Measurements from ENCODE around the gene FILIP1L. TPM values are rescaled to one million over a fixed set of nuclear protein-coding genes. Genes with fewer than 3 reads are reported as not detected.

FILIP1L gene
- polyA plus RNA-seq, 1 donor (not counting 4 experiments of a cell fraction or from before 2014, with no cell fraction given): 14.7 TPM

GRCh38 chr3:99980606-99981005 lies 133.7 kb downstream of the FILIP1L start:
- H3K9me1 ChIP-seq (ENCODE audit: control insufficient read depth, extremely low read depth, insufficient read depth, low read length): no peaks in the 10 kb centered on the region
- H3K9ac ChIP-seq (ENCODE audit: control insufficient read depth, extremely low read depth, insufficient read depth, low read length): no peak overlapping the region
- FAIRE-seq (no peak), DNase-seq (ENCODE audit: low read depth, low spot score) (no peak)
- dilution Hi-C loops (cut with MboI; ENCODE audit: extremely low pct_ligation_motif_present, low sequenced_read_pairs): no loop called here
- H3K27me3 ChIP-seq (ENCODE audit: control insufficient read depth, extremely low read depth, insufficient read depth, low read length): no peaks in the 10 kb centered on the region
- no peak overlapping the region for H3K4me3 ChIP-seq (ENCODE audit: control insufficient read depth in 2 of 3, extremely low read depth in 1 of 3, insufficient read depth in 2 of 3, low read depth in 1 of 3, low read length in 3 of 3)
- no peaks in the 10 kb centered on the region for H3K79me2 ChIP-seq (ENCODE audit: control insufficient read depth, insufficient read depth, low read length)
- no peak overlapping the region for H2AFZ ChIP-seq (ENCODE audit: control insufficient read depth, low read length)
- no peaks in the 10 kb centered on the region for H3K36me3 ChIP-seq (ENCODE audit: control insufficient read depth in 2 of 2, extremely low read depth in 1 of 2, insufficient read depth in 2 of 2, low read length in 2 of 2)
- no peak overlapping the region for H3K27ac ChIP-seq (ENCODE audit: control insufficient read depth, insufficient read depth, low read length)
- H3K4me1 ChIP-seq (ENCODE audit: control insufficient read depth, extremely low read depth, insufficient read depth, low read length): no peaks in the 10 kb centered on the region
- TF ChIP-seq EZH2 (IDR thresholded peaks at IDR 0.05; ENCODE audit: low read length): no peak
- TF ChIP-seq CTCF (optimal IDR thresholded peaks at IDR 0.05 in 1 of 3, IDR thresholded peaks at IDR 0.05 in 1 of 3, conservative IDR thresholded peaks at IDR 0.05 in 1 of 3; ENCODE audit: extremely low read depth in 1 of 3, insufficient read depth in 2 of 3, low read length in 3 of 3): no peak
- no peaks in the 10 kb centered on the region for H4K20me1 ChIP-seq (ENCODE audit: control insufficient read depth, extremely low read depth, insufficient read depth, low read length)
- no peak overlapping the region for H3K4me2 ChIP-seq (ENCODE audit: control insufficient read depth, extremely low read depth, insufficient read depth, low read depth, low read length)
- no peaks in the 10 kb centered on the region for H3K9me3 ChIP-seq (ENCODE audit: control insufficient read depth, low read depth, low read length)

- Histone ChIP-seq H2AFZ (ENCODE audit: control insufficient read depth, low read length) (no peak overlapping the region), H3K27me3 (ENCODE audit: control insufficient read depth, extremely low read depth, insufficient read depth, low read length) (no peaks in the 10 kb centered on the region), H3K9me3 (ENCODE audit: control insufficient read depth, low read depth, low read length) (no peaks in the 10 kb centered on the region), H3K4me3 (ENCODE audit: control insufficient read depth in 2 of 3, extremely low read depth in 1 of 3, insufficient read depth in 2 of 3, low read depth in 1 of 3, low read length in 3 of 3) (no peak overlapping the region), H3K27ac (ENCODE audit: control insufficient read depth, insufficient read depth, low read length) (no peak overlapping the region), H3K4me2 (ENCODE audit: control insufficient read depth, extremely low read depth, insufficient read depth, low read depth, low read length) (no peak overlapping the region), H4K20me1 (ENCODE audit: control insufficient read depth, extremely low read depth, insufficient read depth, low read length) (no peaks in the 10 kb centered on the region), H3K36me3 (ENCODE audit: control insufficient read depth in 2 of 2, extremely low read depth in 1 of 2, insufficient read depth in 2 of 2, low read length in 2 of 2) (no peaks in the 10 kb centered on the region), H3K4me1 (ENCODE audit: control insufficient read depth, extremely low read depth, insufficient read depth, low read length) (no peaks in the 10 kb centered on the region), H3K9ac (ENCODE audit: control insufficient read depth, extremely low read depth, insufficient read depth, low read length) (no peak overlapping the region), H3K9me1 (ENCODE audit: control insufficient read depth, extremely low read depth, insufficient read depth, low read length) (no peaks in the 10 kb centered on the region), H3K79me2 (ENCODE audit: control insufficient read depth, insufficient read depth, low read length) (no peaks in the 10 kb centered on the region)
- no peak for FAIRE-seq
- dilution Hi-C loops (cut with MboI; ENCODE audit: extremely low pct_ligation_motif_present, low sequenced_read_pairs): no loop called here
- DNase-seq (ENCODE audit: low read depth, low spot score): no peak
- TF ChIP-seq CTCF (optimal IDR thresholded peaks at IDR 0.05 in 1 of 3, IDR thresholded peaks at IDR 0.05 in 1 of 3, conservative IDR thresholded peaks at IDR 0.05 in 1 of 3; ENCODE audit: extremely low read depth in 1 of 3, insufficient read depth in 2 of 3, low read length in 3 of 3) (no peak), EZH2 (IDR thresholded peaks at IDR 0.05; ENCODE audit: low read length) (no peak)
These were observed 136.1 kb downstream of the FILIP1L start for GRCh38 chr3:99978221-99978620.

Measured in keratinocyte (primary cell).